Amniotic epithelial cell (primary cell): ENCODE measurements around the gene PXDC1.
"Not testable (repeated sequence)": the region's sequence is repeated elsewhere in the genome, so short reads cannot be mapped to it uniquely, and the experiment has no call there.

Source experiments
- DNase-seq: peaks from one replicate; pipeline ENCODE4 v3.0.0-alpha.2; 2010; ENCODE audit warnings: low read depth

PXDC1 gene

GRCh38 chr6:3762359-3762758 lies 10.8 kb upstream of the PXDC1 start:
- DNase-seq, result no peak

GRCh38 chr6:3761989-3762270 lies 10.4 kb upstream of the PXDC1 start:
- DNase-seq, result no peak

GRCh38 chr6:3759646-3760232 lies 8.2 kb upstream of the PXDC1 start:
- peak; percentile 91 for DNase-seq

GRCh38 chr6:3758842-3759144 lies 7.3 kb upstream of the PXDC1 start:
- DNase-seq, result no peak

GRCh38 chr6:3757998-3758841 lies 6.7 kb upstream of the PXDC1 start:
- DNase-seq, result not testable (repeated sequence)

- no peak for DNase-seq
Measured at GRCh38 chr6:3757241-3757641, 5.7 kb upstream of the PXDC1 start.

- no peak for DNase-seq
Measured at GRCh38 chr6:3756546-3756945, 5.0 kb upstream of the PXDC1 start.

GRCh38 chr6:3755637-3756545 lies 4.4 kb upstream of the PXDC1 start:
- no peak for DNase-seq

GRCh38 chr6:3754776-3755175 lies 3.3 kb upstream of the PXDC1 start:
- no peak for DNase-seq

GRCh38 chr6:3754032-3754725 lies 2.7 kb upstream of the PXDC1 start:
- not testable (repeated sequence) for DNase-seq

- no peak for DNase-seq
Measured at GRCh38 chr6:3753228-3753835, 1.8 kb upstream of the PXDC1 start.

- DNase-seq, result no peak
Measured at GRCh38 chr6:3752531-3753227, 1.2 kb upstream of the PXDC1 start.

- DNase-seq, result peak; percentile 91
Measured at GRCh38 chr6:3751730-3752530, 417 bp upstream of the PXDC1 start.

- peak; percentile 62 for DNase-seq
Measured at GRCh38 chr6:3750317-3751076, 1.0 kb downstream of the PXDC1 start.

- peak; percentile 85 for DNase-seq
Measured at GRCh38 chr6:3749977-3750316, 1.6 kb downstream of the PXDC1 start.

- DNase-seq, result no peak
Measured at GRCh38 chr6:3749067-3749841, 2.3 kb downstream of the PXDC1 start.

GRCh38 chr6:3748208-3749066 lies 3.1 kb downstream of the PXDC1 start:
- peak; percentile 70 for DNase-seq

GRCh38 chr6:3747100-3747737 lies 4.3 kb downstream of the PXDC1 start:
- DNase-seq, result no peak
